Trophoblast cell (in vitro differentiated cells and primary cell): ENCODE data around the gene VPS13C.

Experiments
- DNase-seq, 2 donors: peaks; one replicate each; pipeline ENCODE4 v3.0.0-alpha.2; 2016
- H2AFZ ChIP-seq: 2 replicates; pipeline ENCODE4 v1.6.1; 2013; ENCODE audit warnings: low read length, moderate library complexity, mild to moderate bottlenecking; ENCODE audit not compliant: insufficient read depth, poor library complexity
- H2AK5ac ChIP-seq: 2 replicates; pipeline ENCODE4 v1.6.1; 2013; ENCODE audit warnings: mild to moderate bottlenecking, low read length
- H2BK120ac ChIP-seq: 2 replicates; pipeline ENCODE4 v1.6.1; 2013; ENCODE audit warnings: low read length, mild to moderate bottlenecking, moderate library complexity; ENCODE audit not compliant: insufficient read depth, poor library complexity
- H2BK12ac ChIP-seq: 2 replicates; pipeline ENCODE4 v1.6.1; 2013; ENCODE audit warnings: mild to moderate bottlenecking, low read length, moderate library complexity
- H2BK5ac ChIP-seq: 2 replicates; pipeline ENCODE4 v1.6.1; 2013; ENCODE audit warnings: low read length, low read depth, moderate library complexity, mild to moderate bottlenecking; ENCODE audit not compliant: poor library complexity
- H3K14ac ChIP-seq: 2 replicates; pipeline ENCODE4 v1.6.1; 2013; ENCODE audit warnings: mild to moderate bottlenecking, low read length
- H3K18ac ChIP-seq: 2 replicates; pipeline ENCODE4 v1.6.1; 2013; ENCODE audit warnings: mild to moderate bottlenecking, low read length
- H3K23ac ChIP-seq: 2 replicates; pipeline ENCODE4 v1.6.1; 2013; ENCODE audit warnings: low read length
- H3K27ac ChIP-seq: 2 replicates; pipeline ENCODE4 v1.5.1; 2013; ENCODE audit warnings: low read depth, mild to moderate bottlenecking, inconsistent platforms, low read length, moderate library complexity
- H3K27me3 ChIP-seq: 2 replicates; pipeline ENCODE4 v1.6.1; 2013; ENCODE audit warnings: inconsistent platforms, mild to moderate bottlenecking, low read length, moderate library complexity; ENCODE audit not compliant: insufficient read depth
- H3K36me3 ChIP-seq, 2 experiments: 1 replicate in 1 of 2; 2 replicates in 1 of 2; pipeline ENCODE4 v1.6.1; 2013; ENCODE audit warnings: low read length in 2 of 2, mild to moderate bottlenecking in 2 of 2, moderate library complexity in 1 of 2; ENCODE audit not compliant: insufficient read depth in 2 of 2, control insufficient read depth in 1 of 2
- H3K4ac ChIP-seq: 2 replicates; pipeline ENCODE4 v1.6.1; 2013; ENCODE audit warnings: low read depth, mild to moderate bottlenecking, low read length, moderate library complexity
- H3K4me1 ChIP-seq, 2 experiments: 1 replicate in 1 of 2; 2 replicates in 1 of 2; pipeline ENCODE4 v1.6.1; 2013; ENCODE audit warnings: low read length in 2 of 2, mild to moderate bottlenecking in 2 of 2, moderate library complexity in 1 of 2; ENCODE audit not compliant: insufficient read depth in 2 of 2, control insufficient read depth in 1 of 2
- H3K4me2 ChIP-seq: 2 replicates; pipeline ENCODE4 v1.6.1; 2013; ENCODE audit warnings: inconsistent platforms, mild to moderate bottlenecking, low read length, moderate library complexity
- H3K4me3 ChIP-seq: 2 replicates; pipeline ENCODE4 v1.5.1; 2013; ENCODE audit warnings: mild to moderate bottlenecking, low read depth, low read length, inconsistent platforms
- H3K79me1 ChIP-seq: one replicate; pipeline ENCODE4 v1.6.1; 2013; ENCODE audit warnings: low read length
- H3K79me2 ChIP-seq: 2 replicates; pipeline ENCODE4 v1.6.1; 2013; ENCODE audit warnings: low read length, mild to moderate bottlenecking; ENCODE audit not compliant: control insufficient read depth, insufficient read depth, poor library complexity
- H3K9ac ChIP-seq: 2 replicates; pipeline ENCODE4 v1.6.1; 2013; ENCODE audit warnings: mild to moderate bottlenecking, low read length
- H3K9me3 ChIP-seq: 2 replicates; pipeline ENCODE4 v1.6.1; 2013; ENCODE audit warnings: low read depth, mild to moderate bottlenecking, control low read depth, inconsistent platforms, low read length; ENCODE audit not compliant: insufficient read depth
- H4K12ac ChIP-seq: 2 replicates; pipeline ENCODE4 v1.6.1; 2013; ENCODE audit warnings: low read depth, mild to moderate bottlenecking, low read length, moderate library complexity
- H4K8ac ChIP-seq: 2 replicates; pipeline ENCODE4 v1.6.1; 2013; ENCODE audit warnings: low read depth, mild to moderate bottlenecking, low read length, moderate library complexity
- H4K91ac ChIP-seq: one replicate; pipeline ENCODE4 v1.6.1; 2013; ENCODE audit warnings: low read depth, mild to moderate bottlenecking, low read length, moderate library complexity
- WGBS: extraction: QIAGEN DNeasy Blood & Tissue Kit; methylation state at CpG from one replicate; pipeline ENCODE4 v1.1.7; 2013; ENCODE audit warnings: missing lambda C conversion rate; ENCODE audit not compliant: insufficient read length, insufficient coverage; ENCODE audit errors: extremely low coverage; 5-methylcytosine and 5-hydroxymethylcytosine counted together

VPS13C gene

DNA sequence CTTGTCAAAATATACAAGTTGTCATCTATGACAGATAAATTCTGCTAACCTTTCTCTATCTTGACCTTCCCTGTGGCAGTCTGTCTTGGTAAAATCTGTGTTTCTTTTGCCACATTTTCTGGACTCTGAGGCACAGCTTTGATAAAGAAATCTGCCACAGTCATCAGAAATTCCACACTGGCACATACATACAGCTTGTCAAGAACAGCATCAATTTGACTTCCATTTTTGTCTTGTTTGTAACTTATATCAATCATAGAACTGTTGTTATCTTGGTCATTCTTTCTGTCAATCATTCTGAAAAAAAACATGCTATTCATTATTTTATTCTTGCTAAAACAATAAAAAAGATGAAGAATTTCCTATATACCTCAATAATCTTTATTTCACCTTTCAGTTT is 130.8 kb downstream of the VPS13C start:
- no peak overlapping the region for H3K4me2 ChIP-seq

DNA sequence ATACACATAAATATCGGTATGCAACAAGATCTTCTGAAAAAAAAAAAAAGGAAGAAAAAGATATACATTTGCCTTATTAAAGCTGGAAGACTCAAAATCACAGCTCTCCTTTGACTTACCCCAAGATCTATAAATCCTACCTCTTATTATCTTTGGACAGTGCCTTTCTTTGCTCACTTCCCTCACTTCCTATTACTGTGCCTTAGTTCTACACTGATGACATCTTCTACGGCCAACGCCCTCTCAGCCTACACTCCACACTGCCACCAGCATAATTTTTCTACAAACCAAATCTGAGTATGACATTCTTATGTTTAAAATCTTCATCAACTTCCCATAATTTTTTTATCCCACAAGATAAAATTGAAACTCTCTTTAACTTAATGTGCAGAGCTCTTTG is 137.1 kb downstream of the VPS13C start:
- Histone ChIP-seq H3K9me3 (no peaks in the 10 kb centered on the region), H3K4me3 (no peak overlapping the region), H4K8ac (no peak overlapping the region), H2AFZ (no peak overlapping the region), H3K4me1 (no peaks in the 10 kb centered on the region), H3K36me3 (no peaks in the 10 kb centered on the region), H2AK5ac (no peak overlapping the region), H2BK5ac (no peak overlapping the region), H2BK120ac (no peak overlapping the region), H2BK12ac (no peak overlapping the region), H3K4ac (no peak overlapping the region), H3K27me3 (no peaks in the 10 kb centered on the region), H3K23ac (no peak overlapping the region), H4K12ac (no peak overlapping the region), H3K79me2 (no peaks in the 10 kb centered on the region), H3K9ac (no peak overlapping the region), H3K18ac (no peak overlapping the region), H3K27ac (no peak overlapping the region), H4K91ac (no peak overlapping the region), H3K4me2 (no peak overlapping the region), H3K14ac (no peak overlapping the region), H3K79me1 (no peaks in the 10 kb centered on the region)
- DNase-seq = no peak
- WGBS = no CpG with 5 or more reads among the region's 3 CpGs

More for the DNA sequence above, 130.8 kb downstream of the VPS13C start:
- Histone ChIP-seq H3K14ac (no peak overlapping the region), H3K18ac (no peak overlapping the region), H3K4me1 (no peaks in the 10 kb centered on the region), H3K79me2 (no peaks in the 10 kb centered on the region), H3K9me3 (no peaks in the 10 kb centered on the region), H2AFZ (no peak overlapping the region), H4K12ac (no peak overlapping the region), H3K36me3 (no peaks in the 10 kb centered on the region), H2BK120ac (no peak overlapping the region), H3K9ac (no peak overlapping the region), H2BK5ac (no peak overlapping the region), H2AK5ac (no peak overlapping the region), H3K4me3 (no peak overlapping the region), H3K27me3 (no peaks in the 10 kb centered on the region), H3K23ac (no peak overlapping the region), H3K79me1 (no peaks in the 10 kb centered on the region), H3K4ac (no peak overlapping the region), H3K27ac (no peak overlapping the region), H2BK12ac (no peak overlapping the region), H4K91ac (no peak overlapping the region), H4K8ac (no peak overlapping the region)
- DNase-seq = no peak

DNA sequence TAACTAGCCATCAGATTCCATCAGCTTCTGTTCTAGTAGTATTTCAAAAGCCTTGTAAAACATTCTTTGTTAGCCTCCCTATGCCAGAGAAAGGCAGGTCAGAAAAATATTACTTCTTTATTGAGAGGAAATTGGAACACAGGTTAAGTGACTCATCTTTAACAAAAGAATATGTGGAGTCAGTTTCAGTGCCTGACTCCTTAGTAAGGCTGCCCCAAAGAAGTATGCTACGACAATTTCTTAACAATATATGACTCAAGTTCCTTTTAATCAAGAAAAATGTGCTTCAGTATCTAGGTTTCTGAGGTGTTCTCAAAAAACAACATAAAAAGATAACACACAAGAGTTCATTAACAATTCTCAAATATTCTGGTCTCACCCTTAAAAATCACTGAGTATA is 139.2 kb downstream of the VPS13C start:
- no peak overlapping the region for H2AK5ac ChIP-seq
- H3K9ac ChIP-seq = no peak overlapping the region
- H2AFZ ChIP-seq = no peak overlapping the region
- no peak overlapping the region for H3K14ac ChIP-seq
- no peak overlapping the region for H3K27ac ChIP-seq
- H3K4ac ChIP-seq = no peak overlapping the region
- WGBS = no CpG with 5 or more reads among the region's 1 CpG
- H4K12ac ChIP-seq = no peak overlapping the region
- no peak overlapping the region for H2BK5ac ChIP-seq
- no peak overlapping the region for H3K18ac ChIP-seq
- no peaks in the 10 kb centered on the region for H3K79me1 ChIP-seq
- no peak overlapping the region for H4K91ac ChIP-seq
- H2BK12ac ChIP-seq = no peak overlapping the region
- H3K4me1 ChIP-seq = no peaks in the 10 kb centered on the region
- H3K4me2 ChIP-seq = no peak overlapping the region
- no peak overlapping the region for H4K8ac ChIP-seq
- no peak overlapping the region for H2BK120ac ChIP-seq
- no peak overlapping the region for H3K23ac ChIP-seq
- no peaks in the 10 kb centered on the region for H3K27me3 ChIP-seq
- no peaks in the 10 kb centered on the region for H3K36me3 ChIP-seq
- H3K4me3 ChIP-seq = no peak overlapping the region
- H3K79me2 ChIP-seq = no peaks in the 10 kb centered on the region
- no peak for DNase-seq
- H3K9me3 ChIP-seq = no peaks in the 10 kb centered on the region

DNA sequence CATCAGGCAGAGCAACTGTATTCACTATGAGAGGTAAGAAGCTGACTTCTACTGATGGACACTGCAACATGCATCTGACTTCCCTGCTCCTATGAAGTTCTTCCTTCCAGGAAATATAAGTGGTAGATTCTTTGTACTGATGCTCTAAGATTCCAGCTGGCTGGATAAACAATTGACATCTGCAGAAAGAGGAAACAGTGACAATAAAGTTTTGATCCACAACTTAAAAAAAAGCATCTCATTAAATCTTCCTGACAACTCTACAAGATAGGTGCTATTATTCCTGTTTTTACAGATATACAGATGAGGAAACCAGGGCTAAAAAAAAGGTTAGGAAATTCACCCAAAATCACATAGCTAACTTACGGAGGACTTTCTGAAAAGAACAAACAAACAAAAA is 142.8 kb downstream of the VPS13C start:
- Histone ChIP-seq H2BK12ac (no peak overlapping the region), H3K14ac (no peak overlapping the region), H2AK5ac (no peak overlapping the region), H2BK5ac (no peak overlapping the region), H3K18ac (no peak overlapping the region), H3K79me1 (no peaks in the 10 kb centered on the region), H3K23ac (no peak overlapping the region), H2BK120ac (no peak overlapping the region), H3K4me1 (no peaks in the 10 kb centered on the region), H3K36me3 (peaks cover 2 to 3% of the 10 kb centered on the region in 2 experiments), H3K9ac (no peak overlapping the region), H3K4me3 (no peak overlapping the region), H4K91ac (no peak overlapping the region), H3K27me3 (no peaks in the 10 kb centered on the region), H3K4ac (no peak overlapping the region), H3K27ac (no peak overlapping the region), H3K79me2 (no peaks in the 10 kb centered on the region), H2AFZ (no peak overlapping the region), H3K9me3 (no peaks in the 10 kb centered on the region), H4K8ac (no peak overlapping the region), H3K4me2 (no peak overlapping the region), H4K12ac (no peak overlapping the region)
- WGBS = no CpG with 5 or more reads among the region's 1 CpG
- DNase-seq = no peak
